Subcutaneous abdominal adipose tissue (tissue), 5 donors: Measurements from ENCODE around the gene PLEKHH2.

Experiments
- H3K27ac ChIP-seq: one replicate; pipeline ENCODE4 v1.7.0; 2013; ENCODE audit warnings: low read depth, mild to moderate bottlenecking, inconsistent platforms, low read length, moderate library complexity
- H3K27me3 ChIP-seq, 5 donors: one replicate each; pipeline ENCODE4 v1.7.0; 2013; ENCODE audit warnings: low read length in 5 of 5, inconsistent platforms in 1 of 5; ENCODE audit not compliant: control insufficient read depth in 5 of 5, insufficient read depth in 4 of 5
- H3K36me3 ChIP-seq, 5 donors: one replicate each; pipeline ENCODE4 v1.7.0; 2013; ENCODE audit warnings: low read length in 5 of 5; ENCODE audit not compliant: control insufficient read depth in 5 of 5, insufficient read depth in 5 of 5
- H3K4me1 ChIP-seq, 5 donors: one replicate each; pipeline ENCODE4 v1.7.0; 2013; ENCODE audit warnings: low read length in 5 of 5, mild to moderate bottlenecking in 3 of 5, moderate library complexity in 1 of 5; ENCODE audit not compliant: control insufficient read depth in 5 of 5, insufficient read depth in 5 of 5
- H3K4me3 ChIP-seq, 5 donors: one replicate each; pipeline ENCODE4 v1.7.0; 2013; ENCODE audit warnings: low read length in 5 of 5, low read depth in 1 of 5
- H3K9ac ChIP-seq, 5 donors: one replicate each; pipeline ENCODE4 v1.7.0; 2013; ENCODE audit warnings: low read length in 5 of 5, mild to moderate bottlenecking in 4 of 5, moderate library complexity in 3 of 5
- H3K9me3 ChIP-seq, 5 donors: one replicate each; pipeline ENCODE4 v1.7.0; 2013; ENCODE audit warnings: low read length in 5 of 5; ENCODE audit not compliant: control insufficient read depth in 5 of 5
- donor health status: healthy.
- donor health status: healthy.
- donor health status: healthy.
- donor health status: healthy.
- donor health status: healthy.

Gene PLEKHH2

DNA sequence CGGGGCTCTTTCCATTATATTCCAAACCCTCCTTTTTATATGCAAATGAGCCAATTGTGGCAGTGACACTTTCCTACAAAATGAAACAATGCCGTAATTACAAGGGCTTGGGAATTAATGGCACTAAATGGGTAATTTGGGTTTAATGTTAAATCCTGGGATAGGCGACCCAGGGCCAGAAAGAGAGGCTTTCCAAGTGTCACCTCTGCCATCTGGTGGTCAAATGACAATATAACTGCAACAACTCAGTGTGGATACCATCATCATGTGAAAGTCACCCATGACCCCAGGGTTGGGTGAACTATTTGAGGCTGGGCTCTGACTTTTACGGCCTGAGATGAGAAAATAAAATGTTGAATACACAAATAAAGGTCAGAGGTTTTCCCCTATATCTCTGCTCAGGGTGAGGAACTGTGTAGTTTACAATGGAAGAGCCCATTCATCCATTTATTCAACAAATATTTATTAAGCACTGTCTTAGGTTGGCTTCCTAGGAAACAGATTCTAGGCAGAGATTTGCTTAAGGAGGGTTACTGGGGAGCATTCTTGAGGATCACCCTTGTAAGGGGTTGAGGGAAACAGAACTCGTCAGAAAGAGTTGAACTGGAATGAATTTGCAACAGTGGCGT, 27.7 kb upstream of the PLEKHH2 start:
- H3K27ac ChIP-seq, result no peak overlapping the region
- H3K27me3 ChIP-seq, result no peaks in the 10 kb centered on the region
- peaks cover 0 to 4% (median 3%) of the 10 kb centered on the region in 5 donors for H3K4me1 ChIP-seq
- H3K9ac ChIP-seq, result no peak overlapping the region
- no peak overlapping the region for H3K4me3 ChIP-seq
- H3K9me3 ChIP-seq, result no peaks in the 10 kb centered on the region
- no peaks in the 10 kb centered on the region for H3K36me3 ChIP-seq

DNA sequence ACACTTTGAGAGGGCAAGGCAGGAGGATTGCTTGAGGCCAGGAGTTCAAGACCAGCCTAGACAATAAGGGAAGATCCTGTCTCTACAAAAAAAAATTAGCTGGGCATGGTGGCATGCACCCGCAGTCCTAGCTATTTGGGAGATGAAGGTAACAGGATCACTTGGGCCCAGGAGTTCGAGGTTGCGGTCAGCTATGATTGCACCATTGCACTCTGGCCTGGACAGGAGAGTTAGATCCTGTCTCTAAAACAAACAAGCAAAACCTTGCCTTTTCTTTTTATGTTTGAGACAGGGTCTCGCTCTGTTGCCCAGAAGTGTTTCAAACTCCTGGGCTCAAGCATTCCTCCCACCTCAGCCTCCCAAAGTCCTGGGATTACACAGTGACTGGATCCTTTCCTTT, 26.7 kb upstream of the PLEKHH2 start:
- no peaks in the 10 kb centered on the region for H3K9me3 ChIP-seq
- peaks cover 0 to 4% (median 3%) of the 10 kb centered on the region in 5 donors for H3K4me1 ChIP-seq
- no peak overlapping the region for H3K27ac ChIP-seq
- H3K4me3 ChIP-seq, result no peak overlapping the region
- H3K36me3 ChIP-seq, result no peaks in the 10 kb centered on the region
- H3K9ac ChIP-seq, result no peak overlapping the region
- no peaks in the 10 kb centered on the region for H3K27me3 ChIP-seq

DNA sequence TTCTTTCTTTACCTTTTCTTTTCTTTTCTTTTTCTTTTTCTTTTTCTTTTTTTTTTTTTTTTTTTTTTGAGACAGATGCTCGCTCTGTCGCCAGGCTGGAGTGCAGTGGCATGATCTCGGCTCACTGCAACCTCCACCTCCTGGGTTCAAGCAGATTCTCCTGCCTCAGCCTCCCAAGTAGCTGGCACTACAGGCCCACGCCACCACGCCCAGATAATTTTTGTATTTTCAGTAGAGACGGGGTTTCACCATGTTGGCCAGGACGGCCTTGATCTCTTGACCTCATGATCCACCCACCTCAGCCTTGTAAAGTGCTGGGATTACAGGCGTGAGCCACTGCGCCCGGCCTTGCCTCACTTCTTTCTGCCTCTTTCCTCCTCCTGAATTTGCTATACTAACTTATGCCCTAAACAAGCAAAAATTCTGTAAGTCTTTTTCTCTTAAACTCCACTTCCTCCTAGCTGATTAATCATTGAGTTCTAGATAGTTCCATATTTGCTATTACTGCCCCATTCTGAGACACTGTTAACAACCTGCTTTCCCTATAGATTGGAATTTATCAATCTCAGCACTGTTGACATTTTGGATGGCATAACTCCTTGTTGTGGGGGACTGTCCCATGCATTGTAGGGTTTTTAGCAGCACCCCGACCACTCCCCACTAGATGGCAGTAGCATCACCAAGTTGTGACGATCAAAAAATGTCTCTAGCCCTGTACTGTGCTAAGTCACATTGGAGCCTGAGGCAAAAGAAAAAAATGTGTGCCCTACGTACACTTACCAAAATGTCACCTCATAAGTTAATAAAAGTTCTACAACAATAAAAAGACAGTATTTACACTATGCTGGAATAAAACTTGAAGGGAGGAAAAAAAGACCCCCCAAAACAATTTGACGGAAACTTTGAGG, 24.8 kb upstream of the PLEKHH2 start:
- Histone ChIP-seq H3K36me3 (no peaks in the 10 kb centered on the region), H3K4me1 (peaks cover 0 to 4% (median 3%) of the 10 kb centered on the region in 5 donors), H3K9ac (no peak overlapping the region), H3K9me3 (no peaks in the 10 kb centered on the region), H3K27me3 (no peaks in the 10 kb centered on the region), H3K4me3 (no peak overlapping the region), H3K27ac (no peak overlapping the region)

DNA sequence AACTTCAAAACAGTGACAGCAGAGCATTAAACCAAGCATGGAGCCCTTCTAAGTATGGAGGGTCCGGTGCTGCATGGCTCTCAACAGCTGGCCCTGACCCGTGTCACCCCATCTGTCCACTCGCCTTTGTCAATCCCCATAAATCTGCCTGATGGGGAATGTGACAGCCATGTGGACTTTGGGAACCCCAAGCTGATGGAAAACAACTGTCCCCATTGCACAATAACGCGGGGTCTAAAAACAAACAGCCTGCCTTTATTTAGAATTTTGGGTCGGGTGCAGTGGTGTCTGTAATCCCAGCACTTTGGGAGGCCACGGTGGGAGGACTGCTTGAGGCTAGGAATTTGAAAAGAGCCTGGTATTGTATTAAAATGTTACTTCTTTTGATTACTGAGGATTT, 24.1 kb upstream of the PLEKHH2 start:
- no peak overlapping the region for H3K9ac ChIP-seq
- H3K36me3 ChIP-seq, result no peaks in the 10 kb centered on the region
- no peaks in the 10 kb centered on the region for H3K27me3 ChIP-seq
- H3K9me3 ChIP-seq, result no peaks in the 10 kb centered on the region
- no peak overlapping the region for H3K4me3 ChIP-seq
- peaks cover 0 to 4% (median 3%) of the 10 kb centered on the region in 5 donors for H3K4me1 ChIP-seq
- H3K27ac ChIP-seq, result no peak overlapping the region

DNA sequence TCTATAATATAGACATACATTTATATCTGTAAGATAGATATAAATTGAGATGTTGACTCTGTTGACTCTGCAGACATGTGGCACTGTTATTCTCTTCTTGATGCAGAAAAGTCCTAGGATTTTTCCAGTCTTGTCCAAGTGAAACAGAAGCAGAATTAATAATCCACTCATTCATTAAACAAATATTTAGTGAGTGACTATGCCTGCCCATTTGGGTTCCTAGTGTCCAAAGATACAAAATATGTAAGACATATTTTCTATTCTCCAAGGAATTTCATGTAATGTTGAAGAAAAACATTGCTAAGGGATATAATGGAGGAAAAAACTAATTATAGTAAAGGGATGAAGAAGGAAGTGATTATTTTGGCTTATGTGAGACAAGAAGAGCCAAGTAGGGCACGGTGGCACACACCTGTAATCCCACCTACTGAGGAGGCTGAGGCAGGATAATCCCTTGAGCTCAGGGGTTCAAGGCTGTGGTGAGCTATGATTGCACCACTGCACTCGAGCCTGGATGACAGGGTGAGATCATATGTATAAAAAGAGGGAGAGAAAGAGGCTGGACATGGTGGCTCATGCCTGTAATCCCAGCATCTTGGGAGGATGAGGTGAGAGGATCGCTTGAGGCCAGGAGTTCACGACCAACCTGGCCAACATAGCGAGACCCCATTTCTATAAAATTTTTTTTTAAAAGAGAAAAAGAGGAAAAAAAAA, 19.9 kb upstream of the PLEKHH2 start:
- H3K4me3 ChIP-seq, result no peak overlapping the region
- no peaks in the 10 kb centered on the region for H3K27me3 ChIP-seq
- no peaks in the 10 kb centered on the region for H3K36me3 ChIP-seq
- H3K4me1 ChIP-seq, result peaks cover 0 to 4% (median 3%) of the 10 kb centered on the region in 5 donors
- H3K9me3 ChIP-seq, result no peaks in the 10 kb centered on the region
- no peak overlapping the region for H3K27ac ChIP-seq
- H3K9ac ChIP-seq, result no peak overlapping the region

DNA sequence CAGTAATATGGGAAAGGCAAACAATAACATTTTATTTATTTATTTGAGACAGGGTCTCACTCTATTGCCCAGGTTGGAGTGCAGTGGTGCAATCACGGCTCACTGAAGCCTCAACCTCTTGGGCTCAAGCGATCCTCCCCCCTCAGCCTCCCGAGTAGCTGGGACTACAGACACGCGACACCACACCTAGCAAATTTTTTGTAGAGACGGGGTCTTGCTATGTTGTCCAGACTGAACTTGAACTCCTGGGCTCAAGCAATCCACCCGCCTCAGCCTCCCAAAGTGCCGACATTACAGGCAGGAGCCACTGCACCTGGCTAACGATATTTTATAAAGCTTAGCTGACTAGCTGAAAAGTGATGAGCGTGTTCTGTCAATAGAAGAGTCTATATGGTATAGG, 17.5 kb upstream of the PLEKHH2 start:
- Histone ChIP-seq H3K27ac (no peak overlapping the region), H3K4me1 (no peaks in the 10 kb centered on the region), H3K36me3 (no peaks in the 10 kb centered on the region), H3K9ac (no peak overlapping the region), H3K9me3 (no peaks in the 10 kb centered on the region), H3K27me3 (no peaks in the 10 kb centered on the region), H3K4me3 (no peak overlapping the region)

DNA sequence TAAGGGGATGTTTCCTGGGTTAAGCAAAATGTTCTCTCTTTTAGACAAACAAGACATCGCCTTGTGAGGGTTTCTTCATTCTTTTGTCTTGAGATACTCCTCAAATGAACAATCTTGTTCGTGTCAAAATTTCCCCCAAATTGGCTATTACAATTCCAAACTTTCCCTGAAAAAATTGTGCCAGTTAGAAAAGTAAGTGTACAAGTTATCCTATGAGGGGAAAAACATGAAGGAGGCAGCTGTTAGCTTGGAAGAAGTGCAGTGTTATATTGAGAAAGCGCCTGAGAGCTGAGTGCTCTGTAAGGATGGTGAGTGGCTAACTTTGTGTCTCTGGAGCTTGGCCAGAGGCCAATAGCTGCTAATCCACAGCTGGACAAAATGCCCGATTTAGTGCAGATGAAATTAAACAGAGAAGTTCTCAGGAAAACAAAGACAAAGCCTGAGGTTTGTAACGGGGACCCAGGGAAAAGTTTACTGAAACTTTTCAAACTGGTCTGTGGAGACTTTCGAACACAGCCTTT, 14.1 kb upstream of the PLEKHH2 start:
- H3K27ac ChIP-seq, result no peak overlapping the region

DNA sequence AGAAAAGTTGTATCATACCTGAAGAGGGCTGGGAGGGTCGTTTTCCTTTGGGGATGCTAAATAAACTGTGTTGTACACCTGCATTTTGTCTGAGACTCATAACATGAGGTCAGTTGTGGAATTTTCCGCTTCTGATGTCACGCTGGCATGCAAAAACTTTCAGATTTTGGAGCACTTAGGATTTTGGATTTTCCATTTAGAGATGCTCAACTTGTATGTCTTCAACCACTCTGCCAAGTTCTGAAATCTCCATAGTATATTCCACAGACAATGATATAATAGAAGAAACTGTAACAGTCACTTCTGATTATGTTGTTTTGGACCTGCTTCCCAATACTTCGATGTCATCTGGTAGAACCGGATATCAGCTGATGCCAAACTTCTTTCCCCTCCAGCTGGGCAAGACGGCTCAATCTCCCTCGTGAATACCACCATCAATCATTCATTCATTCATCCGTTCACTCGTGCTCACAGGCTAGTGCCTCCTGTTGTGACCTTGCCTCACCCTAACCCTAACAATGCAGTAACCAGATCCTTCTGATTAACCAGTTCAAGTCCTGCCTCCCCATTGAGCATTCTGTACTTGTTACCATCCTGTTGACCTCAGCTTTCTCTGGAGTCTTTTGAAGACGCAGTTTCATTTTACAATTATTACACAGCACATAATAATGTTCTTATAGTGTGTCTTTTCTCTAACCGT, 5.3 kb upstream of the PLEKHH2 start:
- H3K4me3 ChIP-seq, result no peak overlapping the region
- no peak overlapping the region for H3K9ac ChIP-seq
- H3K27me3 ChIP-seq, result peaks cover 0 to 22% (median 6%) of the 10 kb centered on the region in 5 donors
- peaks cover 0 to 13% (median 5%) of the 10 kb centered on the region in 5 donors for H3K4me1 ChIP-seq
- peaks cover 0 to 3% (median 0%) of the 10 kb centered on the region in 5 donors for H3K9me3 ChIP-seq
- H3K27ac ChIP-seq, result no peak overlapping the region
- H3K36me3 ChIP-seq, result no peaks in the 10 kb centered on the region

More for the DNA sequence above, 14.1 kb upstream of the PLEKHH2 start:
- peaks cover 0 to 3% (median 0%) of the 10 kb centered on the region in 5 donors for H3K9me3 ChIP-seq
- no peaks in the 10 kb centered on the region for H3K27me3 ChIP-seq
- peak overlapping the region in 1 of 5 donors; percentile 11 for H3K9ac ChIP-seq
- H3K4me1 ChIP-seq, result no peaks in the 10 kb centered on the region
- H3K36me3 ChIP-seq, result no peaks in the 10 kb centered on the region
- no peak overlapping the region for H3K4me3 ChIP-seq

DNA sequence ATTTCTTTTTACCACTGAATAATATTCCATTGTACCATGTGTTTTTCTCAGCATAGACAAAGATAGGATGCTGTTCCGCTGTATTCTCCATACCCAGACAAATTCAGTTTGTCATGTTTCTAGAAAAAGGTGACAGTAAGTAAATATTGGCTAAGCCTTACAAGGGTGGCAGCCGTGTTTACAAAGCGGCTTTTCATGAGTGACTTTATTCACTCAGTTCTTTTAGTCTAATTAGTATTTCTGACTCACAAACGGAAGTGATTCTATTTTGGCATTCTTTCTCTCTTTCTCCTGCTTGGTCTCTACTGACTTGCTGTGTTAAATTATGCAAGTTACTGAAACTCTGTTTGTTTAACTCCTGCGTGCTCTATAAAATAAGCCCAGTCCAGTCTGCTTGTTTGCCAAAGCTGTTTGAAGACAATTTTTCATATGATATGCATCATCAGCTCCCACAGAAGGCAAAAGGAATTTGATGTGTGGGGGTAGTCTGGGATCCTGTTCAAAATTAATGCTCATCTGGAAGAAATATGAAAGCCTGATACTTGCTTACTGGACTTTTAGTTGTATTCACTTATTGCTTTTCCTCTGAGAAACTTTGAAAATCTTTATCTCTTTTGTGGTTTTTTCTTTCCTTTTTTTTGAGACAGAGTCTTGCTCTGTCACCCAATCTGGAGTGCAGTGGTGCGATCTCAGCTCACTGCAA, 2.3 kb upstream of the PLEKHH2 start:
- Histone ChIP-seq H3K36me3 (no peaks in the 10 kb centered on the region), H3K4me3 (peak overlapping the region in 1 of 5 donors; percentile 10), H3K9me3 (peaks cover 0 to 6% (median 0%) of the 10 kb centered on the region in 5 donors), H3K9ac (no peak overlapping the region), H3K27me3 (peaks cover 0 to 22% (median 6%) of the 10 kb centered on the region in 5 donors), H3K27ac (no peak overlapping the region), H3K4me1 (peaks cover 0 to 24% (median 18%) of the 10 kb centered on the region in 5 donors)
